Ovary (tissue), 9 donors: ENCODE measurements around the gene SLC29A4. TPM values are rescaled to one million over a fixed set of nuclear protein-coding genes. Genes with fewer than 3 reads are reported as not detected.

ENCODE experiments used
- DNase-seq, 5 donors: peaks; one replicate each; pipeline ENCODE4 v3.0.0-alpha.2; 2019 to 2020
- H3K27ac ChIP-seq, 2 donors: fragments of 200-600 bp; one replicate each; pipeline versions ENCODE4 v1.5.1 to v1.8.0; 2019 to 2022
- H3K27me3 ChIP-seq: fragments of 200-600 bp; one replicate; pipeline ENCODE4 v1.8.0; 2022
- H3K36me3 ChIP-seq: fragments of 200-600 bp; sonication (generic); one replicate; pipeline ENCODE4 v1.5.1; 2019
- H3K4me1 ChIP-seq: one replicate; pipeline ENCODE4 v1.8.1; 2013; ENCODE audit warnings: mild to moderate bottlenecking, moderate library complexity; ENCODE audit not compliant: insufficient read depth
- H3K4me3 ChIP-seq: fragments of 200-600 bp; sonication (generic); one replicate; pipeline ENCODE4 v1.5.1; 2017
- H3K9me3 ChIP-seq, 2 donors: fragments of 200-600 bp in 1 of 2; sonication (generic) in 1 of 2; one replicate each; pipeline versions ENCODE4 v1.5.1 to v1.8.1; 2013 to 2019; ENCODE audit warnings: mild to moderate bottlenecking in 1 of 2, moderate library complexity in 1 of 2
- CTCF ChIP-seq, 3 donors: fragments of 450-650 bp in 2 of 3; fragments of 200-600 bp in 1 of 3; IDR thresholded peaks; one replicate each; pipeline versions ENCODE4 v1.5.1 to v1.8.0; 2016 to 2022; ENCODE audit warnings: antibody characterized with exemption in 3 of 3, mild to moderate bottlenecking in 1 of 3
- EP300 ChIP-seq: sonication (generic); formaldehyde crosslinking; IDR thresholded peaks from one replicate; pipeline ENCODE4 v1.6.1; 2017; ENCODE audit warnings: antibody characterized with exemption
- POLR2A ChIP-seq: fragments of 450-650 bp; IDR thresholded peaks from one replicate; pipeline ENCODE4 v1.6.1; 2017; ENCODE audit warnings: antibody characterized with exemption, mild to moderate bottlenecking, moderate library complexity
- WGBS, 3 donors: extraction: QIAGEN DNeasy Blood & Tissue Kit in 1 of 3; methylation state at CpG; one replicate each; pipeline versions ENCODE4 v1.1.5 to v1.1.7; 2013 to 2017; 5-methylcytosine and 5-hydroxymethylcytosine counted together
- intact Hi-C, 4 donors: fragments of 100-400 bp; cut with DNase I; formaldehyde crosslinking; loops; one replicate each; pipeline versions ENCODE4 v1.11.0 to v1.15.1; 2022 to 2023
- polyA plus RNA-seq, 2 donors: library from polyadenylated mRNA; stranded (reverse); fragments of 200-250 nt in 1 of 2; fragments of 350-450 nt in 1 of 2; fragmentation: Illumina TruSeq in 1 of 2; extraction: RNeasy Lipid Tissue Mini Kit (QIAGEN cat#74804) in 1 of 2; gene quantifications; one replicate each; pipeline ENCODE4 v1.2.3, GENCODE V29; 2013 to 2014
- total RNA-seq, 7 donors: library from RNA; depleted of rRNA in 2 of 7; stranded (reverse); fragments of >200 nt in 2 of 7; fragmentation: NEBNext Ultra II Directional in 3 of 7; extraction: Animal tissue kit (Norgen Biotek cat#: 25700) in 3 of 7; gene quantifications; one replicate each; pipeline versions ENCODE4 v1.1.0 to v1.2.4, GENCODE V29; 2016 to 2023
- donor health status: DM: no; HTN: no; CAD: no; lungs with moderate emphysema.
- donor health status: DM: no; HTN: no; CAD: no.
- donor health status: Bipolar disorder and iron deficiency.
- donor health status: DM: yes; HTN: yes; CAD: no.
- donor health status: DM: no; HTN: no; CAD: no.
- donor health status: DM: yes; HTN: yes; CAD: no.

SLC29A4 gene
- total and polyA plus RNA-seq, 9 donors = 1.1 to 9.9 (median 2.2) TPM

- intact Hi-C loops = loop anchor here in 1 of 4 donors (5.0 kb wide), 1 partner anchor 1892 kb away; no protein-coding TSS in a partner anchor
- Histone ChIP-seq H3K27me3 (no peaks in the 10 kb centered on the region), H3K36me3 (no peaks in the 10 kb centered on the region), H3K4me3 (no peak overlapping the region), H3K27ac (no peak overlapping the region), H3K4me1 (no peaks in the 10 kb centered on the region), H3K9me3 (no peaks in the 10 kb centered on the region)
- WGBS, 3 donors = 95 to 99% (median 98%) methylated on average over 3 of the region's 3 CpGs
- TF ChIP-seq EP300 (no peak), CTCF (IDR thresholded peaks at IDR 0.05) (no peak), POLR2A (no peak)
- no peak for DNase-seq
Observed at GRCh38 chr7:5330288-5330687, 47.5 kb downstream of the SLC29A4 start.

- intact Hi-C loops = loop anchor here in 1 of 4 donors (5.0 kb wide), 1 partner anchor 1890 kb away; no protein-coding TSS in a partner anchor
- 85 to 88% (median 86%) methylated on average over 43 of the region's 43 CpGs for WGBS, 3 donors
- Histone ChIP-seq H3K27ac (no peak overlapping the region), H3K27me3 (no peaks in the 10 kb centered on the region), H3K4me3 (no peak overlapping the region), H3K9me3 (peaks cover 0 to 10% of the 10 kb centered on the region in 2 donors), H3K4me1 (no peaks in the 10 kb centered on the region), H3K36me3 (no peaks in the 10 kb centered on the region)
- TF ChIP-seq EP300 = no peak
- no peak for TF ChIP-seq CTCF (IDR thresholded peaks at IDR 0.05)
- TF ChIP-seq POLR2A = no peak
- DNase-seq = no peak
Observed at GRCh38 chr7:5332579-5332978, 49.8 kb downstream of the SLC29A4 start.

- Histone ChIP-seq H3K27ac (no peak overlapping the region), H3K9me3 (peaks cover 0 to 10% of the 10 kb centered on the region in 2 donors), H3K4me3 (no peak overlapping the region), H3K27me3 (no peaks in the 10 kb centered on the region), H3K36me3 (no peaks in the 10 kb centered on the region), H3K4me1 (no peaks in the 10 kb centered on the region)
- TF ChIP-seq EP300 (no peak), CTCF (IDR thresholded peaks at IDR 0.05) (no peak), POLR2A (no peak)
- intact Hi-C loops = loop anchor here in 1 of 4 donors (5.0 kb wide), 1 partner anchor 1889 kb away; no protein-coding TSS in a partner anchor
- WGBS, 3 donors = 84 to 89% (median 86%) methylated on average over 31 to 32 of the region's 32 CpGs
- no peak for DNase-seq
Observed at GRCh38 chr7:5333121-5334045, 50.6 kb downstream of the SLC29A4 start.

GRCh38 chr7:5334671-5335070 is 51.9 kb downstream of the SLC29A4 start:
- H3K27me3 ChIP-seq = no peaks in the 10 kb centered on the region
- no peak overlapping the region for H3K27ac ChIP-seq
- DNase-seq = no peak
- H3K36me3 ChIP-seq = no peaks in the 10 kb centered on the region
- WGBS, 3 donors = 89 to 91% (median 90%) methylated on average over 8 of the region's 8 CpGs
- TF ChIP-seq EP300 (no peak), CTCF (IDR thresholded peaks at IDR 0.05) (no peak), POLR2A (no peak)
- H3K4me1 ChIP-seq = no peaks in the 10 kb centered on the region
- H3K9me3 ChIP-seq = peaks cover 0 to 10% of the 10 kb centered on the region in 2 donors
- intact Hi-C loops = loop anchor here in 1 of 4 donors (5.0 kb wide), 1 partner anchor 1888 kb away; no protein-coding TSS in a partner anchor
- no peak overlapping the region for H3K4me3 ChIP-seq
